ENCODE measurements around the gene STAC2. TPM values are rescaled to one million over a fixed set of nuclear protein-coding genes. Genes with fewer than 3 reads are reported as not detected.
A peak's percentile ranks its signal among the peaks of the same experiment; 100 is the strongest.

The STAC2 gene
- total RNA-seq, 1 experiment from 2014 or later = 1.2 TPM

DNA sequence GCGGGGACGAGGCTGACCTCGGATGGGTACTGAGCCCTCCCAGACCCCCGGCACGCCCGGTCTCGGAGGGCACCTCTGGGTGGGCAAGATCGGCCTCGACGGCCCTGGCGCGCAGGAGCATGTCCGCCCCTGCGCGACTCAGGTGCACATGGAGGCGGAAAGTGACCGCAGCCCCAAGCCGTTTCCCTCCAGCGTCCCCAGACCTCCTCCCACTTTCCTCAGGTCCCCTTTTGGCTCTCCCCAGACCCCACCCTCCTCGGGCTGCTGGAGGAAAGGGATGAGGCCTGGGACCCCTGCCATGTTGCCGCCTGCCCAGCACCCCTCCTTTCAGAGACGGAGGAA lies 15.7 kb downstream of the STAC2 start:
- peak overlapping the region; percentile 54 for H3K4me3 Mint-ChIP-seq (ENCODE audit: unreplicated experiment)
- no peak for TF ChIP-seq CTCF (IDR thresholded peaks at IDR 0.05; ENCODE audit: unreplicated experiment)
- no peaks in the 10 kb centered on the region for H3K9me3 Mint-ChIP-seq (ENCODE audit: unreplicated experiment)
- CTCF ChIA-PET = interaction anchor here (0.7 to 13.7 kb wide), 6 partner anchors 10 to 227 kb away, joined by 3 to 485 read pairs (median 3); partner anchors contain the start of genes RPL19 and STAC2
- no peak for DNase-seq (ENCODE audit: unreplicated experiment)
- peak overlapping the region; percentile 83 for H3K27ac Mint-ChIP-seq (ENCODE audit: low read depth, unreplicated experiment)
- POLR2A ChIA-PET = interaction anchor here (0.6 to 5.2 kb wide), 9 partner anchors 8 to 461 kb away, joined by 3 to 75 read pairs (median 16); partner anchors contain the start of genes FBXL20 and RPL19
- H3K36me3 Mint-ChIP-seq (ENCODE audit: insufficient read depth, unreplicated experiment) = peaks cover 11% of the 10 kb centered on the region
- peaks cover 60% of the 10 kb centered on the region for H3K4me1 Mint-ChIP-seq (ENCODE audit: insufficient read depth, unreplicated experiment)
- BruUV-seq (replicated peaks) = no TSS peak
- intact Hi-C loops (cut with micrococcal nuclease) = no loop called here
- no peaks in the 10 kb centered on the region for H3K27me3 Mint-ChIP-seq (ENCODE audit: insufficient read depth, unreplicated experiment)

DNA sequence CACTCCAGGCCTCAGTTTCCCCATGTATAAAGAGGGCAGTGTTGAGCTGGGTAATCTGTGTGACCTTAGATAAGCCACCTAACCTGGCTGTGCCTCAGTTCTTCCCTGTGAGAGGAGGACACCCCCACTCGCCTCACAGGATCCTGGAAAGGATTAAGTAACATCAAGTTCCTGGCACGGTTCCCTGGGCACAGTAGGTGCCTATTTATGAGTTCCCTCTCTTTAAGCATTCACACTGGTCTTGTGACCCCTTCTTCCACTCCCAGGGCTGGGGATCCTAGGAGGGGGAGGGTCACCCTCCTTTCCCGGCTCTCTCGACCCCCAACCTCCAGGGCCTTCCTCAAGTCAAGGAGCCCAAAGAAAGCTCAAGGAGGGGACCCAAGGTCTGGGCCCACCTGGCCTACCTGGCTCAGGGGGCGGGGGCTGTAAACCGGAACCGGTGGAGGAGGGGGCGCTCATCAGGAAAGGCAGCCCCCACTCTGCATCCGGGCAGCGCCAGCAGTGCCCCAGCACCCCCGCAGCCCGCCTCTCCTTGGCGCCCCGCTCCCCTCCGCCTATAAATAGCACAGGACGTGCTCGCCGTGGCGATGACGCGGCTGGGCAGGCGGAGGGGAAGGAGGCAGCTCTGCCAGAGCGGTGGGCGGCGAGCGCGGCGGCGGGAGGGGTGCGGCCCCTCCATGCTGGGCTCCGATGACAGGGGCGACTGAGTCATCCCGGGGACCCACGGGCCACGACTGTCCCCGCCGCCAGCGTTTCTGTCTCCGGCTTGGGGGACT lies 16.2 kb downstream of the STAC2 start:
- Mint-ChIP-seq H3K4me3 (ENCODE audit: unreplicated experiment) (peak overlapping the region; percentile 54), H3K4me1 (ENCODE audit: insufficient read depth, unreplicated experiment) (peaks cover 56% of the 10 kb centered on the region), H3K27ac (ENCODE audit: low read depth, unreplicated experiment) (peak overlapping the region; percentile 83), H3K27me3 (ENCODE audit: insufficient read depth, unreplicated experiment) (no peaks in the 10 kb centered on the region), H3K36me3 (ENCODE audit: insufficient read depth, unreplicated experiment) (peaks cover 17% of the 10 kb centered on the region), H3K9me3 (ENCODE audit: unreplicated experiment) (no peaks in the 10 kb centered on the region)
- intact Hi-C loops (cut with micrococcal nuclease) = loop anchor here (5.0 kb wide), 1 partner anchor 193 kb away; the partner anchor contains the start of gene FBXL20
- ChIA-PET CTCF (interaction anchor here (0.6 to 13.7 kb wide), 8 partner anchors 9 to 227 kb away, joined by 3 to 485 read pairs (median 4); partner anchors contain the start of genes RPL19 and STAC2), POLR2A (interaction anchor here (0.6 to 5.2 kb wide), 13 partner anchors 8 to 460 kb away, joined by 3 to 75 read pairs (median 14); partner anchors contain the start of genes CDK12, FBXL20, LASP1 and RPL19)
- no peak for TF ChIP-seq CTCF (IDR thresholded peaks at IDR 0.05; ENCODE audit: unreplicated experiment)
- peak; percentile 94 for DNase-seq (ENCODE audit: unreplicated experiment)
- no TSS peak for BruUV-seq (replicated peaks)

- CTCF ChIA-PET = interaction anchor here (0.6 to 13.7 kb wide), 8 partner anchors 9 to 807 kb away, joined by 3 to 485 read pairs (median 3); partner anchors contain the start of genes RPL19 and STAC2
- H3K36me3 Mint-ChIP-seq (ENCODE audit: insufficient read depth, unreplicated experiment) = peaks cover 23% of the 10 kb centered on the region
- H3K4me3 Mint-ChIP-seq (ENCODE audit: unreplicated experiment) = peak overlapping the region; percentile 54
- H3K9me3 Mint-ChIP-seq (ENCODE audit: unreplicated experiment) = no peaks in the 10 kb centered on the region
- peak overlapping the region; percentile 83 for H3K27ac Mint-ChIP-seq (ENCODE audit: low read depth, unreplicated experiment)
- no peak for TF ChIP-seq CTCF (IDR thresholded peaks at IDR 0.05; ENCODE audit: unreplicated experiment)
- no peaks in the 10 kb centered on the region for H3K27me3 Mint-ChIP-seq (ENCODE audit: insufficient read depth, unreplicated experiment)
- peak; percentile 64 for DNase-seq (ENCODE audit: unreplicated experiment)
- BruUV-seq (replicated peaks) = no TSS peak
- POLR2A ChIA-PET = interaction anchor here (0.9 to 5.2 kb wide), 12 partner anchors 9 to 339 kb away, joined by 3 to 75 read pairs (median 14); partner anchors contain the start of genes CDK12, FBXL20, LASP1 and RPL19
- intact Hi-C loops (cut with micrococcal nuclease) = loop anchor here (5.0 kb wide), 1 partner anchor 193 kb away; the partner anchor contains the start of gene FBXL20
- H3K4me1 Mint-ChIP-seq (ENCODE audit: insufficient read depth, unreplicated experiment) = peaks cover 50% of the 10 kb centered on the region
Measured at GRCh38 chr17:39208893-39209292, 16.9 kb downstream of the STAC2 start.

- BruUV-seq (replicated peaks) = no TSS peak
- H3K4me1 Mint-ChIP-seq (ENCODE audit: insufficient read depth, unreplicated experiment) = peaks cover 43% of the 10 kb centered on the region
Measured at GRCh38 chr17:39208136-39208535, 17.6 kb downstream of the STAC2 start.

More at GRCh38 chr17:39208136-39208535, 17.6 kb downstream of the STAC2 start:
- Mint-ChIP-seq H3K27me3 (ENCODE audit: insufficient read depth, unreplicated experiment) (no peaks in the 10 kb centered on the region), H3K36me3 (ENCODE audit: insufficient read depth, unreplicated experiment) (peaks cover 31% of the 10 kb centered on the region), H3K27ac (ENCODE audit: low read depth, unreplicated experiment) (no peak overlapping the region), H3K4me3 (ENCODE audit: unreplicated experiment) (peak overlapping the region; percentile 54), H3K9me3 (ENCODE audit: unreplicated experiment) (no peaks in the 10 kb centered on the region)
- POLR2A ChIA-PET = interaction anchor here (1.2 to 5.2 kb wide), 8 partner anchors 8 to 253 kb away, joined by 3 to 75 read pairs (median 18); partner anchors contain the start of genes CDK12, FBXL20 and RPL19
- CTCF ChIA-PET = interaction anchor here (0.5 to 13.7 kb wide), 6 partner anchors 25 to 808 kb away, joined by 3 to 485 read pairs (median 3); no protein-coding TSS in a partner anchor
- intact Hi-C loops (cut with micrococcal nuclease) = loop anchor here (5.0 kb wide), 1 partner anchor 194 kb away; the partner anchor contains the start of gene FBXL20
- TF ChIP-seq CTCF (IDR thresholded peaks at IDR 0.05; ENCODE audit: unreplicated experiment) = no peak
- no peak for DNase-seq (ENCODE audit: unreplicated experiment)

Data from MCF 10A (cell line).